Measurements from ENCODE around the gene IL1RAPL1.

The IL1RAPL1 gene

DNA sequence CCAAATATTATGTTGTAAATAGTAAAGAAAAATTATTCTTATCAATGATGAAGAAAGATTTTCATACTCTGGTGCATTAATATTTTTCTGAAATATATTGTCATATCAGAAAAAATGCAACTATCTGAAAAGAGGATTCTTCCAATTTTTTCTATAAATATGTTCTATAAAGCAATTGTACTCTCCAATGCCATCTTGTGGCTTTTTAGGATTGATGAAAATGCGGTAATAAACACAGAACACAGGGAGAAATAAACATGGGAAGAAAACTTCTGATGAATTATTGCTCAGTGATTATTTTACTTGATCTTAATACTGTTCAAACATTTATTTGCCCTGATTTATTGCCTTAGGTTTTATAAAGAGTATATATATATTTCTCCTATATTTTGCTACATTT is 215.4 kb downstream of the IL1RAPL1 start:
- no peak for DNase-seq

DNA sequence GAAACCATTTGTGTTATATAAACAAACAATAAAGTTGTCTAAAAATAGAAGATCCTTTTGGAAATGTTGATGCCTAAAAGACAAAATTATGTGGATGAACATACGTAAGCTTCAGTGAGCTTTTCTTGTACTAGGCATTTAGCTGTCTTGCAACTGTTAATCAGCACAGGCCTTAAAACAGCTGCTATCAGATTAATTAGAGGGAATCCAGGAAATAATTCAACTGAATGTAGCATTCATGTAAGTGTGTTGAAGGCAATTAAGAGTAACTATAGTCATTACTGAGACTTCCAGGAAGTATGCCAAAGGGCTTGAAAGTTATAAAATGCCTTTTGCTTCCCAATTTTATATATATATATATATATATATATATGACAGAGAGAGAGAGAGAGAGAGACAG is 248.7 kb downstream of the IL1RAPL1 start:
- DNase-seq: no peak

DNA sequence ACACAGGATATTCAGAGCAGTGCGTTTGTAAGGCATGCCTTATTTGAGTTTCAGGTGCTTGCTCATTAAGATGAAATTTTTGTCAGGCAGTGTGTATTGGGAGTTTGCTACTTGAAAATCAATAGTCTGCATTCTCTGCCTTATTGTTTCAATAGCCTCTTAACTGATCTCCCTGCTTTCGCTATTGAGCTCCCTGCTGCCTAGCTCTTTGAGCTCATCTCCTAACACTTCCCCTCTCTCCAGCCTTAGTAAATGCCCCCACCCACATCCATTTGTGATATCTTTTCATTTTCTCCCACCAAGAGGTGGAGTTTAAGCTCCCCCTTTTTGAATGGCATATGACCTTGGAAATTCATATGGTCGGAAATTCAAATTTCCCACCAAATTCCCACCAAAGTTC is 256.6 kb downstream of the IL1RAPL1 start:
- no peak for DNase-seq

DNA sequence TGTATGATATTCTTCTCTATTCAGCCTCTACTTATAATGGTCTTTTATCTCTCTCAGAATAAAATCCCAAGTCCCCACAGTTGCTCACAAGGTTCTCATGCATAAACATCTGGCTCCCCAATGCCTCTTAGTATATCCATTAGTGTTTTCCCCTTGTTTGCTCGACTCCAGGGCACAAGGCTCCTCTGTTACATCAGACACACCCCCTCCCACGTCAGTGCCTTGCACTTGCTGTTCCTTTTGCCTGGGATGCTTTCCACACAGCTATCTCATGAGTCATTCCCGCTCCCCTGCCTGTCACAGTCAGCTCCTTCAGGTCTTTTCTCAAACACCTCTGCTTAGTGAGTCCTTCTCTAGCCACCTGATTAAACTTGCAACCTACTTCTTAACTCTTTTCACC is 260.2 kb downstream of the IL1RAPL1 start:
- no peak for DNase-seq

DNA sequence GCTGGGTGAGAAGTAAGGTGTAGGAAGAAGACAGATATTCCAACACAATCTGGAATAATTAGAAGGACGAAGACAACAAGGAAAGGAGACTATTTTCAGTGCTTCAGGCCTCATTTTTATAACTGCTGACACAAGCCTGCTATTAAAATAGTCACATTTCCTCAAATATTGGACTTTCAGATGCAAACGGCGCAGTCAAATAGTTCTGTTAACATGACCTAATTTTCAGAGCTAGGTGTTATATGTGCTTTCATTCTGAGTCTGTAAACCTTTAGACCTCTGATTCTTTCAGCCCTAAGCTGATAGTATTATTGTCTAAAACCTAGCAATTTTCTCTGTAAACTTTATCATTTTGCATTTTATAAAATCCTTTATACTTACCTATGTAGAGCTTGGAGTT is 261.5 kb downstream of the IL1RAPL1 start:
- DNase-seq: no peak

DNA sequence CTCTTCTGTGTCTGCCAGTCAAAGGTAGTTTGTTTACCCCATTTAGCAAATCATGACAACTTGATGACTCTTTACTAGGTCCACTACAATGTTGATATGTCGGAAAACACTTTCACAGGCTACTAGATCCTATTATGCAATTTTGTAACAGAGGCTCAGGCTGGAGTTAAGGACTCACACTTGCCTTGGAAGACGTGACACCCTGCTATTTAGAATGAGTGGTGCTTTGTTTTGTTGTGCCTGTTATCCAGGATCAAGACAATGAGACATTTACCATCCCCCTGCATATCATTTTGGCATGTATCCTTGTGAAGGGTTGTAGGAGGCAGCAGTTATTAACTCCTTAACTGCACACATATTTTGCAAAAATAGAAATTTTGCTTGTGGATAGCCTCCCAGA is 263.7 kb downstream of the IL1RAPL1 start:
- DNase-seq: no peak

DNA sequence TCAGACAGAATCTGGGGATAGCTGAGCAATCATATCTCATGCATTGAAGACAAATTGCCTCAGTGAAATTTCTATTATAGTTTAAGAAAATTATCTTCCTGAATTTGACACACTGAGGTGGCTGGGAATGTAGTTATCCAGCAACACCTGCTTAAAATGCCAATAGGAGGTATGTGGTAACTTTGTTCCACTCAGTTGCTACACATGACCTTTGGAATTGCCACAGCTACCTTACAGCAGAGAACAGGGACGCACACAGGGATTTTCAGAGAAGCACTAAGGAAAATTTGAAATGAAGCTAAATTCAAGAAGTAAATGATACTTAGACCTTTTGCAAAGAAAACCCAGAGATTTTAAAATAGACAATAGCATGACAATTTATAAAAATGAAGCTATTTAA is 264.6 kb downstream of the IL1RAPL1 start:
- no peak for DNase-seq

DNA sequence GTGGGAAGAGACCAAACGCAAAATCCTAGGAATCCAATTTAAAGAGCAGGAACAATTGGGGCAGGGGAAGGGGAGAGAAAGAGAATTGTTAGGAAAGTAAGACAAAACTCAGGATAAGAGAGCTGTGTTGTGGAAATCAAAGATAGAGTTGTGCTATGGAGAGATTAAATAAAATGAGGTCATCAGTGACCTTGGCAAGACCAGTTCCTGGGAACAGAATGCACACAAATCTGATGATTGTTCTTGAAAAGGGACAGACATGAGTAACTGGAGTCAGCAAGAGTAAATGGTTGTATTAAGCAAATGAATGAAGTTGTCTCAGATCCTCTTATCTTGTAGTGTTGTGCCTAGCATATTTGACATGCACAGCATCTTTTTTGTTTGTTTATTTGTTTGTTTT is 267.4 kb downstream of the IL1RAPL1 start:
- no peak for DNase-seq

DNA sequence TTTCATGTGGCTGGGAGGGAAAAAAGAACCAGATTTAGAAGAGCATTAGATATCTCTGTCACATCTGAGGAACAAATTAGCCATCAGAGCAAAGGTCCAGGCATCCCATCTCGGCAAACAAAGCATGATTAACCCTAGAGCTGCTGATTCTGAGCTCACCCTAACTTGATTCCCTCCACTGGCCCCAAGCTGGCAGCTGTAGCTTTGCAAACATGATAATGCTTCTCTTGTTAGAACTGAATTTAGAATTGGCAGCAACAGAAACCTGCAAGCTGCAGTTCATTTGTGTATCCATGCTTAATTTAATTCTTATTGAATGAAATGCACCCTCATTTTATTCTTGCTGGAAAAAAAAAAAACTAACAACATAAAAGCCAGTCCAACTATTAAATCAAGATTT is 289.2 kb downstream of the IL1RAPL1 start:
- DNase-seq: no peak

DNA sequence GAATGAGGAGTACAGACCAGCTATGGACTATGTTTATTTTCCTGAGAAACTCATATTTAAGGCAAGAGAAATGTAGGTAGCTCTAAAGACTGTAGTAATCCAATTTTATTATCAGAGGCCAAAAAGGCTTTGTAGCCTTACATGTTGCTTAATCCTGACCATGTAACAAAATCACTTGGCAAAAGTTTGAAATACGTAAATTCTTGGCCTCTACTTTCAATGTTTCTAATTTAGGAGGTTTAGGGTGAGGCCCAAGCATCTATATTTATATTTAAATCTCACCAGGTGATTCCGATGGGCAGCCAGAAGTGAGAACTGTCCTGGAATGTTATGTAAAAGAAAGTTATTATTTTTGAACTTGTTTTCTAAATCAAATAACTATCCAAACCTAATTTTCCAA is 289.7 kb downstream of the IL1RAPL1 start:
- DNase-seq: no peak

DNA sequence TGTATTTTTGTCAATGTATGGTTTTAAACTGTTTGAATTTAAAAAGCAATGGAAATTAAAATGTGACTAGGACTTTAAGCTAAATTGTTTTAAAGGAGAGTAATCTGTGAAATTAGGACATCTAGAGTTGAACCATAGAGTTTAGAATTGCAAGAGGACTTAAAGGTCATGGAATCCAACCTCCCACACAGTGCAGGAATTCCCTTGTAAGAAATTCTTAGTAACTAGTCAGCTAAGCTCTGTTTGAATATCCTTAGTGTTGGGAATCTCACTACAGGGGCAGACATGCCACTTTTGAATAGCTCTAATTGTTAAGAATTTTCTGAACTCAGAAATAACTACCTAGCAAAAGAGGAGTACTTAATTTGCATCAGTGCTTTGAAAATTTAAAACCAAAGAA is 292.9 kb downstream of the IL1RAPL1 start:
- no peak for DNase-seq

DNA sequence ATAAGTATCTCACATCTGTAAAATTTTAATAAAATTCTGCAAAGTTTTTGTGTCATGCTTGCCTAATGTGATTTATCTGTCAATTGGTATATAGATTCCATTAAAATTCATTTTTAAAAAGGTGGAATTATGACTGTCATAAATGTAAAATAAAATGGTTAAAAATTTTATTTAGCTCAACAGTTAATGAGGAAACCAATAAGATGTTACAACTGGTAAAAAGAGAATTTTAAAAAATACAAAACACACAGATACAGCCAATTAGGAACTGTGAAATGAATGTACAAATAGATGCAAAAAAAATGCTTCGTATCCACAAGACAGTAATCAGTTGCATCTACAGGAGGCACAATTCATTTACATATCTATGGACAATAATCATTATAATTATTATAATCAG is 297.6 kb downstream of the IL1RAPL1 start:
- no peak for DNase-seq

DNA sequence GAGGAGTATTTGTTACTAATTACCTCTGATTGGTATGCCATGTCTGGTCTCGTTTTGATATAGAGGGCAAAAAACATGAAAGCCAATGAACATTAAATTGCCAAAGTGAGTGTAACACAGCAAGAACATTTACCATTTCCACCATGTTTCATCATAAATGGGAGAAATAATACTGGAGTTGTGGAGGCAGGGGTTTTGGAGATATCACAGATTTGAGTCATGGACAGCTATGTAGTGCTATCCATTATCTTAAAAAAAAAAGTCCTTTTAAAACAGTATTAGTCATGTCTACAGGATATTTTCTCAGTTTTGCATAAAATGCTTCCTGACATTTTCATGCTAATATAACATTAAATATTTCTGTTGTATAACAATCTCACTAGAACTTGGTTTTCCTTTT is 301.2 kb downstream of the IL1RAPL1 start:
- DNase-seq: no peak

DNA sequence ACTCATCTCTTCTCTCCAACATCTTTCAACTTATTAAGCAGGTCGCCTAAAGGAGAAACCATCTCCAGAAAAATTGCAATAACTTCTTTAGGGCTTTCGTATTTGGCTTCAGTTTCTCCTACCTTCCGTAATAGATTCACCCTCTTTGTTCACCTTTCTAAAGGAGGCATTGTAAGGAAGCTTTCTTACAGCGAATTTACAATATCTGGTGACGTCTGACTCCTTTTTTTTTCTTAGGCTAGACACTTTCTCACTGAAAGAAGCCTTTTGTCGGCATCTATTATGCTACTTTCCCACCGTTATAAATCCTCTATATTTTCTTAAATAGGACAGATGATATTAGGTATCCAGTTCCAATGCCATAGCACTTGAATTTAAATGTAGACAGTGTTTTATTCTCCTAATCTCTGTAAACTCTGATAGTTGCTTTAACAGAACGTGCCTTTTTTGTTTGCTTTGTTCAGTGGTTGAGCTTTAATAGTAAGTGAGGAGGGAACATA is 302.4 kb downstream of the IL1RAPL1 start:
- no peak for DNase-seq

DNA sequence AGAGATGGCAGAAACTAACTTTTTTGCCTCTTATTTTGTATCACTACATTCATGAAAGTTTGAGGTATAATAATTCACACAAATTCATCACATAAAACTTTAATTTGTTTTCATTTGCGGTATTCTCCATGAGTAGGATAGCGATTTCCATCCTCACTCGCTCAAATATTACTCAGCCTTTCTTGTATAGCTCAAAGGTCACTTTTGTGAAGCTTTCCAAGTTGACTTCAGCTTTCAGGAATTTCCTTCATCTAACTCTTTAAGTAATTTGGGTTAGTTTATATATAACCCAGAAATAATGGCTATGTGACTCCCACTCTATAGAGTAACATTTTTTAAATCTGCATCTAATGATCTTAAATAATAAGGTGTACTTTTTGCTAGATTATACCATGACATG is 314.4 kb downstream of the IL1RAPL1 start:
- DNase-seq: no peak

DNA sequence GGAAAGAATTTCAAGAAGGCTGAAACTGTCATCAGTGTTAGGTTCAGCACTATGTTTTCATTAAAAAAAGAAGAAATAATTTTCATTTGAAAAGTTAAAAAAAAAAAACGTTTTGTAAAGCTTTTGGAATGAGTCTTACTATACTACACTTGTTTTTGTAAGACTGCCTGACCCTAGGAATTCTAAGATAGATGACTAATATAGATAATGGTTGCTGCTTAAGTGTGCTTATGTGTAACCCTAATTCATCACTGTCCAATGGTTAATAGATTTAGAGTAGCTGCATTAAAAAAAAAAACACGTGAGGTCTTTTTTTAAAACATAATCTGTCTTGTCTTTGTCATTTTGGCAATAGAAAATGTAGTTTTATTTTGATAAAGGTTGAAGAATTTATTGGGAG is 323.2 kb downstream of the IL1RAPL1 start:
- DNase-seq: no peak

DNA sequence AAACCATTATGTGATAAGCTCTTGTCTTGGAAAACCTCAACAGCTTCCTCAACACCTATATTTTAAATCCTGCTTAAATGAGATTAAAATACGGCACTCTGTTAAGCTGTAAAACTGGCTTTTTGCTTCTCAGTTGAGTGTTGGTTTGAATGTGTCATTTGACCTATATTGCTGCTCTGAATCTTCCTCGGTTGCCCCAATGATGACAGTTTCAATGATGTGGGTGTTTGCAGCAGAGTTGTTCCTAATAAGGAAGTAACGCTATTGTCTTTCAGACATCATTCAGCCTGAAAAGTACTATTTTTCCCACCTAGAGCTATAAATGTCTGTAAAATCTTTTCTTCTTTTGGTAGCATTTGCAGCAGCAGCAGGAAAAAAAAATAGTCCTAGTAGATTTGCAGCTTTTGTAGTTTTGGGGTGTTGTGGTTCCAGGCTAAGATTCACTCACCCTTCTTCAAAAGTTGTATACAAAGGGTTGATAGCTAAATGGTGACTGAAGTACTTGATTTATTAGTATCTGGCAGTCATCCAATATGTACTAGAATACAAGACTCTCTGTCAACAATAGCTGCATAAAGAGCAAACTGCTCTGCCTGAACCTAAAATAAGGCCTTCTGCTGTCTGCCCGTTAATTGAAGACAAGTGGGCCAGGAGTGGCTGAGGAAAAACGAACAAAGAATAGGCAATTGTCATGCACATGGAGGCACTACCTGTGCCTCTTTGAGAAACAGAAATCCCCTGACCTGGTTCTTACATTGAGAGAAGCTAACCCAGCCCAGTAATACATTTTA is 333.1 kb downstream of the IL1RAPL1 start:
- no peak for DNase-seq

DNA sequence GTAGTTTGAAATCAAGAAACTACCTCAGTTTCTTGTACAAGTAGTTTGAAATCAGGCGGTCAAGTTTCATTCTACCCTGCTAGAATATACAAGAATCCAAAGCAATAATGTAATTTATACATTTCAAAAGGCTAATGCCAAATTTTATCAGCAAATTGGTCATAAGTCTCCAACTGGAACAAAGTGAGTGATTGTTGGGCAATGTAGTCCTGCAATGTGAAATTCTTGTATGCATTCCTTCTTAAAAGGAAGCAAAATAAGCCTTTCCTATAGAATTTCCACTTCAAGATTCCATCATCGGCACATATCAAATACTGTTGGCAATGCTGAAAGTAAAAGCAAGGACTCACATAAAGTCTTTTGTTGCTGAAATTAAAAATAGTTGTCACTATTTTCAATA is 334.9 kb downstream of the IL1RAPL1 start:
- DNase-seq: no peak

DNA sequence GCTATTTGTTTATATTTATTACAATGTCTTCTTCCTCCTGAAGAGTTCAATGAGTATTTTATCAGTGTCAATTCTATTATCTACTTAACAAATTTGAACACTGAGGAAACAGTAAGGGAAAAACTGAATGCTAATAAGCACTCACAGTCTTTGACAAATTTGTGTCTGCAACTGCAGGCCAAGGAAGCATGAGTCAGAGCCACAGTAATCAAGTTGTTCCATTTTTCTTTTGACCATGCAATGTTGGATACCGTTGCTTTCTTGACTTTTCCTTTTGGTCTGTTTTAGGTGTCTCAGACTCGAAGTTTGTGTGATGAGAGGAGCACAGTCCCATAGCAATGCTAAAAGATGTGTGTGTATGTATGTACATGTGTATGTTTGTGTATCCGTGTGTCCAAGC is 359.6 kb downstream of the IL1RAPL1 start:
- no peak for DNase-seq

DNA sequence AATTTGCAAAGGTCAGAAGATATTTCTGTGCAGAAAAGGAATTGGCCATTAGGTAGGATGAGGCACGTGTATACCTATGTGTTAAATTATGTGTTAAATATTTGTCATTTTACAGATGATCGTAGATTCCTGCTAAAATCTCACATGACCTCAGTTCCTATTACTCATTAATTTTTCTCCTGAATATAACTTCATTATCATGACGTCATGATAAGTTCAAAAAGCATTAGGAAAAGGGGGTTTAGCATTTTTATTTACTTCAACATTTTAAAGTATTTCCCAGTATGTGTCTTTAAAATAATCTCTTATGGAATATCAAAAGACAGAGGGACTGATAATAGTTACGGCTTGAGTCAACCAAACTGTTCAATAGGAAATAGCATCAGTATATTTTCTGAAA is 372.8 kb downstream of the IL1RAPL1 start:
- DNase-seq: no peak

DNA sequence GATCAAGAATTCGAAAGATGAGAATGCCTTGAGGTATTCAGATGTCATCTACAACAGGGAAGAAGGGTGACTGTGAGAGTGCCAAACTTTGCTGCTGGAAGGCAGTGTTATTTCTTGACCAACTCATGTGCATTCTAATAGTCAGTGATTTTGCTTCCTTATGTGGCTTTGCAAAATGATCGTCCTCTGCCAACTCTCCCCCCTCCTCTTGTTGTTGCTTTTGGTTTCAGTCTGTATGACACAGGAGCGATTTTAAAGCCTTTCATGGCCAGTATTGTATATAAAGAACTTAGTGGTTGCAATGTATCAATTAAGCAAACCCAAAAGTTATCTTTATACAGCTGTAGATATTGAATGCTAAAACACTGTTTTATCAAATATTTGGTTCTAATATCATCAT is 379.1 kb downstream of the IL1RAPL1 start:
- no peak for DNase-seq

DNA sequence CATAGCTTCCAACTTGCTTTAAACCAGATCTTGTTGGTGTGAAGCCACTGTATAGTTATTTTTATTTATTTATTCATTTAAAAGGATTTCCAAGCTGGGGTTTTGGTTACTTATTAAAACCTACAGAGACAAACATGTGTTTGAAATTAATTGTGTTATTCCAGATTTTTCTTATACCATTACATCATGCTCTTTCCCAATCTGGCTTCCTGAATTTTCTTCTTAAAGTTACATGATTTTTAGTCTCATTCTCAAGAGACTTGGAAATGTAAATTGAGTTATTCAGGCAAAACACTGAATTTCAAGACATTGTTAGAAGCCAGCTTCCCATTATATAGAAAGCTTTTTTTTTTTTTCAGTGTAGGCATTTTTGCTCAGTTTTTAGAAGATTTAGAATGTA is 381.9 kb downstream of the IL1RAPL1 start:
- no peak for DNase-seq

DNA sequence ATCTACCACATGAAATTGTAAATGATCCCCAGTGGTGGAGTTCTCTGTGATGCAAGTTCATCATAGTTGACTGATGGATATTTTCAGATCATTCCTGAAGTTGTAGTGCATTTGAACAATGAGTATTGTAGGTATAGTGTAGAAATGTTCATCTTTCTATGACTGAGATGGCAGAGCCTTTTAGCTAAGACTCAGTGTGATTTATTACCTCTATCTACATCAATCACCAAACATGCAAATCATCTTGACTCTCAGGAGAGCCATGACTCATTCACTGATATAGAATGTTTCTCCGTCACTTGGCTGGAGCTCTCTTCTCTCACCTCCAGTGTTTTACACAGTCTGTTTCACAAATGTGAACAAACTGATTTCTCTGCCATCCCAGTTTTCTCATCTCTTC is 392.6 kb downstream of the IL1RAPL1 start:
- DNase-seq: no peak

DNA sequence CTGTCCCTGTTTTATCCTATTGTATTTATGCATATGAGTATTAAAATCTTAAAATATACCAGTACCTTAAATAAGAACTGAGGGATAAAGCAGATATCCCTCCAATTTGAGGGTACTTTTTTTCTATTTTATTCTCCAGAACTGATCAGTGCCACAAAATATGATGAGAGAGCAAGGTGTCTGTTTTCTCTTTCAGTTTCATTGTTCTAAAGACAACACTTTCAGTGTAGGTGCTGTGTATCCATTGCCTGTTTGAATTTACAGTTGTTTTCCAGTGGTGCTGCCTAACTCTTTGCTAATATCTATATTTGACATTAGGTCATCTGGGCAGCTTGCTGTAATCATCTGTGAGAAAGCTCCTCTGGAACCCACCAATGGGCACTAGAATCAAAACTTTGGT is 394.7 kb downstream of the IL1RAPL1 start:
- no peak for DNase-seq

DNA sequence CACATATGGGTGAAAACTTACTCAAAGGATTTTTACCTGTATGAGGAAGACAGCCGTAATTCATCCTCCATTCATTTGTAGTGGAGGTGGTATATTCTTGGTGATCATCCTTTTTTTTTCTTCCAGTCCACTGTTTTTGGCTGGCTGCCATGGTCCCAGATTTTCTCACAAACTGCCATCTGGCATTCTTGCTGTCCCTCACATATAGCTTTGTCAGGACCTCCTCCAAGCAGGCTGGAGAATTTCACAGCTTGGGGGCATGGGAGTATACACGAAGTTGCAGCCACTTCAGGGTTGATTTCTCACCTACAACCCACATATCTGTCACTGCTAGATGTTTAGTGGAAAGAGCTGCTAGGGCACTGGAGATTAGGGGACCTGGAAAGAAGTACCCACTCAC is 401.0 kb downstream of the IL1RAPL1 start:
- no peak for DNase-seq
